H1 (cell line): ENCODE results near the gene MNAT1.

Experiments used
- CTCF ChIP-seq, 3 experiments: IDR thresholded peaks; 1 replicate in 2 of 3; 2 replicates in 1 of 3; pipeline versions ENCODE4 v1.5.1 to v1.6.1; 2011; ENCODE audit warnings: low read length in 3 of 3, mild to moderate bottlenecking in 3 of 3, inconsistent platforms in 2 of 3, low read depth in 1 of 3, moderate library complexity in 1 of 3; ENCODE audit not compliant: insufficient read depth in 1 of 3; ENCODE audit errors: control extremely low read depth in 1 of 3
- MAX ChIP-seq: IDR thresholded peaks from 2 replicates; pipeline ENCODE4 v1.6.1; 2012; ENCODE audit warnings: inconsistent platforms

- TF ChIP-seq CTCF (IDR thresholded peaks at IDR 0.05; ENCODE audit: control extremely low read depth in 1 of 3, insufficient read depth in 1 of 3, low read depth in 1 of 3, low read length in 3 of 3) = no peak
- TF ChIP-seq MAX = no peak
Measured at GRCh38 chr14:60956632-60957031, 222.1 kb downstream of the MNAT1 start.
